HEK293 (cell line): ENCODE measurements around the gene CDH26.

ENCODE experiments used
- CTCF ChIA-PET: fragments of 350-600 bp; formaldehyde crosslinking; extraction: SDS; loops from one replicate; lab custom pipeline; 2021; ENCODE audit warnings: antibody characterized with exemption; lab: Yijun Ruan, JAX
- POLR2A ChIA-PET: fragments of 300-600 bp; formaldehyde crosslinking; extraction: SDS; loops from one replicate; lab custom pipeline; 2020; ENCODE audit warnings: antibody characterized with exemption, inconsistent platforms; lab: Yijun Ruan, JAX
- H3K27ac ChIP-seq: fragments of 200-500 bp; sonication (Bioruptor generic); 2 replicates; pipeline ENCODE4 v1.5.1; 2014; ENCODE audit warnings: low read depth, low read length, control low read depth, inconsistent platforms; ENCODE audit errors: extremely low read depth
- H3K36me3 ChIP-seq, 2 experiments: fragments of 200-500 bp in 1 of 2; sonication (Bioruptor generic) in 1 of 2; 1 replicate in 1 of 2; 2 replicates in 1 of 2; pipeline ENCODE4 v1.5.1; 2014 to 2017; ENCODE audit warnings: inconsistent platforms in 2 of 2, low read length in 2 of 2; ENCODE audit not compliant: control insufficient read depth in 2 of 2, insufficient read depth in 1 of 2
- H3K4me1 ChIP-seq: fragments of 200-500 bp; sonication (Bioruptor generic); 2 replicates; pipeline ENCODE4 v1.5.1; 2014; ENCODE audit warnings: mild to moderate bottlenecking, low read length, inconsistent platforms; ENCODE audit not compliant: control insufficient read depth, insufficient read depth
- H3K4me3 ChIP-seq: 2 replicates; pipeline ENCODE4 v1.5.1; 2011; ENCODE audit warnings: low read depth, mild to moderate bottlenecking, control low read depth, low read length, moderate library complexity
- H3K9me3 ChIP-seq: fragments of 200-500 bp; sonication (Bioruptor generic); 2 replicates; pipeline ENCODE4 v1.5.1; 2014; ENCODE audit warnings: low read depth, low read length, inconsistent platforms; ENCODE audit not compliant: control insufficient read depth, insufficient read depth
- GLI4 ChIP-seq: fragments of 450-650 bp; formaldehyde crosslinking; IDR thresholded peaks from 2 replicates; pipeline ENCODE4 v1.5.1; 2016; ENCODE audit warnings: missing biosample characterization, missing genetic modification characterization
- HOXA7 ChIP-seq: sonication (generic); formaldehyde crosslinking; IDR thresholded peaks from 2 replicates; pipeline ENCODE4 v1.8.1; 2022; ENCODE audit warnings: missing genetic modification reagents, borderline replicate concordance
- MZF1 ChIP-seq: fragments of 450-650 bp; formaldehyde crosslinking; IDR thresholded peaks from 2 replicates; pipeline ENCODE4 v1.5.1; 2017; ENCODE audit warnings: missing biosample characterization, missing genetic modification characterization, borderline replicate concordance
- SALL2 ChIP-seq: fragments of 450-650 bp; formaldehyde crosslinking; IDR thresholded peaks from 2 replicates; pipeline ENCODE4 v1.5.0; 2017; ENCODE audit warnings: missing biosample characterization, mild to moderate bottlenecking, missing genetic modification characterization, borderline replicate concordance
- YY2 ChIP-seq: fragments of 450-650 bp; formaldehyde crosslinking; IDR thresholded peaks from 2 replicates; pipeline ENCODE4 v1.5.1; 2016; ENCODE audit warnings: missing biosample characterization, missing genetic modification characterization
- ZBTB48 ChIP-seq: fragments of 450-650 bp; formaldehyde crosslinking; IDR thresholded peaks from 2 replicates; pipeline ENCODE4 v1.5.1; 2016; ENCODE audit warnings: missing biosample characterization, missing genetic modification characterization
- ZNF121 ChIP-seq: fragments of 450-650 bp; formaldehyde crosslinking; IDR thresholded peaks from 2 replicates; pipeline ENCODE4 v1.5.1; 2016; ENCODE audit warnings: missing biosample characterization, missing genetic modification characterization
- ZNF266 ChIP-seq: fragments of 450-650 bp; formaldehyde crosslinking; IDR thresholded peaks from 2 replicates; pipeline ENCODE4 v1.5.1; 2016; ENCODE audit warnings: missing biosample characterization, missing genetic modification characterization, low read depth
- ZNF501 ChIP-seq: fragments of 450-650 bp; formaldehyde crosslinking; IDR thresholded peaks from 2 replicates; pipeline ENCODE4 v1.5.1; 2016; ENCODE audit warnings: missing biosample characterization, missing genetic modification characterization
- ZNF544 ChIP-seq: fragments of 450-650 bp; formaldehyde crosslinking; IDR thresholded peaks from 2 replicates; pipeline ENCODE4 v1.5.0; 2017; ENCODE audit warnings: missing biosample characterization, missing genetic modification characterization
- ZNF624 ChIP-seq: fragments of 450-650 bp; formaldehyde crosslinking; IDR thresholded peaks from 2 replicates; pipeline ENCODE4 v1.5.1; 2017; ENCODE audit warnings: missing biosample characterization, missing genetic modification characterization
- ZNF837 ChIP-seq: fragments of 450-650 bp; formaldehyde crosslinking; IDR thresholded peaks from 2 replicates; pipeline ENCODE4 v1.5.1; 2016; ENCODE audit warnings: missing biosample characterization, missing genetic modification characterization
- ZXDB ChIP-seq: fragments of 450-650 bp; formaldehyde crosslinking; IDR thresholded peaks from 2 replicates; pipeline ENCODE4 v1.5.1; 2016; ENCODE audit warnings: missing biosample characterization, missing genetic modification characterization
- TF ChIP-seq, protein P1 (sequence below): fragments of 450-650 bp; formaldehyde crosslinking; IDR thresholded peaks from 2 replicates; pipeline ENCODE4 v1.5.1; 2016; ENCODE audit warnings: missing biosample characterization, missing genetic modification characterization
- TF ChIP-seq, protein P2 (sequence below): fragments of 450-650 bp; formaldehyde crosslinking; IDR thresholded peaks from 2 replicates; pipeline ENCODE4 v1.5.1; 2016; ENCODE audit warnings: missing biosample characterization, missing genetic modification characterization
- TF ChIP-seq, protein P3 (sequence below): fragments of 450-650 bp; formaldehyde crosslinking; conservative IDR thresholded peaks from 2 replicates; pipeline ENCODE4 v1.5.1; 2016; ENCODE audit warnings: low read depth, missing biosample characterization, missing genetic modification characterization
- TF ChIP-seq, protein P4 (sequence below): fragments of 450-650 bp; formaldehyde crosslinking; IDR thresholded peaks from 2 replicates; pipeline ENCODE4 v1.5.1; 2016; ENCODE audit warnings: missing biosample characterization, missing genetic modification characterization, low read depth
- TF ChIP-seq, protein P5 (sequence below): fragments of 450-650 bp; formaldehyde crosslinking; IDR thresholded peaks from 2 replicates; pipeline ENCODE4 v1.5.1; 2016; ENCODE audit warnings: missing biosample characterization, missing genetic modification characterization

CDH26 gene

DNA sequence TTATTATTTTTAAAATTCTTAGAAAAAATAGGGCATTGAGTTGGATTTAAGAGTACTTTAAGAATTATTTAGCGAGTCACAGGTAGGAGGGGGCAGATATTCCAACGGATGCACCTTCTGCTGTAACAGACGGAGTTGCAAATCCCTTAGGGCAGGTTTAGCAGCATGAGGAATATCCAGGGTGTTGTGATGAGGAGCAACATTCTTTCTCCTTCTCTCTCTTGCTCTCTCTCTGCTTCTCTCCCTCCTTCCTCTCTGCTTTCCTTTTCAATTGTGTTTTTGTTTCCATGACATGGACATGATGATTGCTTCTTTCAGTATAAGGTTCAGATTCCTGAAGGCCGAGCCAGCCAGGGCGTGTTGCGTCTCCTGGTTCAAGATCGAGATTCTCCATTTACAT is 28.9 kb downstream of the CDH26 start (continued):
- TF ChIP-seq, protein P1, sequence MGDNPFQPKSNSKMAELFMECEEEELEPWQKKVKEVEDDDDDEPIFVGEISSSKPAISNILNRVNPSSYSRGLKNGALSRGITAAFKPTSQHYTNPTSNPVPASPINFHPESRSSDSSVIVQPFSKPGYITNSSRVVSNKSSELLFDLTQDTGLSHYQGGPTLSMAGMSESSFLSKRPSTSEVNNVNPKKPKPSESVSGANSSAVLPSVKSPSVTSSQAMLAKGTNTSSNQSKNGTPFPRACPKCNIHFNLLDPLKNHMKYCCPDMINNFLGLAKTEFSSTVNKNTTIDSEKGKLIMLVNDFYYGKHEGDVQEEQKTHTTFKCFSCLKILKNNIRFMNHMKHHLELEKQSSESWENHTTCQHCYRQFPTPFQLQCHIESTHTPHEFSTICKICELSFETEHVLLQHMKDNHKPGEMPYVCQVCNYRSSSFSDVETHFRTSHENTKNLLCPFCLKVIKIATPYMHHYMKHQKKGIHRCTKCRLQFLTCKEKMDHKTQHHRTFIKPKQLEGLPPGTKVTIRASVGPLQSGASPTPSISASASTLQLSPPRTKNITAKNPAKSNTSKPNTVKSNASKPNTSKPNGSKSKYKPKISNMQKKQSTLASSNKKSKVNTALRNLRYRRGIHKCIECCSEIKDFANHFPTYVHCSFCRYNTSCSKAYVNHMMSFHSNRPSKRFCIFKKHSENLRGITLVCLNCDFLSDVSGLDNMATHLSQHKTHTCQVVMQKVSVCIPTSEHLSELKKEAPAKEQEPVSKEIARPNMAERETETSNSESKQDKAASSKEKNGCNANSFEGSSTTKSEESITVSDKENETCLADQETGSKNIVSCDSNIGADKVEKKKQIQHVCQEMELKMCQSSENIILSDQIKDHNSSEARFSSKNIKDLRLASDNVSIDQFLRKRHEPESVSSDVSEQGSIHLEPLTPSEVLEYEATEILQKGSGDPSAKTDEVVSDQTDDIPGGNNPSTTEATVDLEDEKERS (tag by site-specific recombination) = no peak
- no peak for TF ChIP-seq SALL2
- no peak for TF ChIP-seq YY2 (tag by site-specific recombination)
- no peak for TF ChIP-seq ZBTB48 (tag by site-specific recombination)
- no peak for TF ChIP-seq ZNF624 (tag by site-specific recombination)

DNA sequence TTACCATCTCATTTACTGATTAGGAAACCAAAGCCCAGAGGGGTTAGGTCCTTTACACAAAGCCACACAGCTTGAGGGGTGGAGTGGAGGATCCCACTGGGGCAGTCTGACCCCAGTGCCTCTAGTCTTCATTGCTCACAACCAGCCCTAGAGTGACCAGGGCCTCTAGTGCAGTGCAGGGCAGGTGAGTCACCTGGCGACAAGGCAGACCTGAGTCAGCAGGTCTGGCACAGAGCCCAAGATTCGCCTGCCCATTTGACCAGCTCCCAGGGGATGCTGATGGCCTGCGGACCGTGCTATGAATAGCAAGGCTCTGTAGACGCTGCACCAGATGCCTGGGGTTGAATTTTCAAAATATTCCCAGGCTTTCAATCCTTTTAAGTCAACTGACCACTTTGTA is 29.9 kb downstream of the CDH26 start:
- no peak for TF ChIP-seq MZF1
- TF ChIP-seq ZXDB (tag by site-specific recombination) = no peak
- no peak for TF ChIP-seq GLI4
- TF ChIP-seq, protein P2, sequence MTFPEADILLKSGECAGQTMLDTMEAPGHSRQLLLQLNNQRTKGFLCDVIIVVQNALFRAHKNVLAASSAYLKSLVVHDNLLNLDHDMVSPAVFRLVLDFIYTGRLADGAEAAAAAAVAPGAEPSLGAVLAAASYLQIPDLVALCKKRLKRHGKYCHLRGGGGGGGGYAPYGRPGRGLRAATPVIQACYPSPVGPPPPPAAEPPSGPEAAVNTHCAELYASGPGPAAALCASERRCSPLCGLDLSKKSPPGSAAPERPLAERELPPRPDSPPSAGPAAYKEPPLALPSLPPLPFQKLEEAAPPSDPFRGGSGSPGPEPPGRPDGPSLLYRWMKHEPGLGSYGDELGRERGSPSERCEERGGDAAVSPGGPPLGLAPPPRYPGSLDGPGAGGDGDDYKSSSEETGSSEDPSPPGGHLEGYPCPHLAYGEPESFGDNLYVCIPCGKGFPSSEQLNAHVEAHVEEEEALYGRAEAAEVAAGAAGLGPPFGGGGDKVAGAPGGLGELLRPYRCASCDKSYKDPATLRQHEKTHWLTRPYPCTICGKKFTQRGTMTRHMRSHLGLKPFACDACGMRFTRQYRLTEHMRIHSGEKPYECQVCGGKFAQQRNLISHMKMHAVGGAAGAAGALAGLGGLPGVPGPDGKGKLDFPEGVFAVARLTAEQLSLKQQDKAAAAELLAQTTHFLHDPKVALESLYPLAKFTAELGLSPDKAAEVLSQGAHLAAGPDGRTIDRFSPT (tag by site-specific recombination) = no peak
- TF ChIP-seq ZNF121 (tag by site-specific recombination) = no peak
- TF ChIP-seq, protein P3, sequence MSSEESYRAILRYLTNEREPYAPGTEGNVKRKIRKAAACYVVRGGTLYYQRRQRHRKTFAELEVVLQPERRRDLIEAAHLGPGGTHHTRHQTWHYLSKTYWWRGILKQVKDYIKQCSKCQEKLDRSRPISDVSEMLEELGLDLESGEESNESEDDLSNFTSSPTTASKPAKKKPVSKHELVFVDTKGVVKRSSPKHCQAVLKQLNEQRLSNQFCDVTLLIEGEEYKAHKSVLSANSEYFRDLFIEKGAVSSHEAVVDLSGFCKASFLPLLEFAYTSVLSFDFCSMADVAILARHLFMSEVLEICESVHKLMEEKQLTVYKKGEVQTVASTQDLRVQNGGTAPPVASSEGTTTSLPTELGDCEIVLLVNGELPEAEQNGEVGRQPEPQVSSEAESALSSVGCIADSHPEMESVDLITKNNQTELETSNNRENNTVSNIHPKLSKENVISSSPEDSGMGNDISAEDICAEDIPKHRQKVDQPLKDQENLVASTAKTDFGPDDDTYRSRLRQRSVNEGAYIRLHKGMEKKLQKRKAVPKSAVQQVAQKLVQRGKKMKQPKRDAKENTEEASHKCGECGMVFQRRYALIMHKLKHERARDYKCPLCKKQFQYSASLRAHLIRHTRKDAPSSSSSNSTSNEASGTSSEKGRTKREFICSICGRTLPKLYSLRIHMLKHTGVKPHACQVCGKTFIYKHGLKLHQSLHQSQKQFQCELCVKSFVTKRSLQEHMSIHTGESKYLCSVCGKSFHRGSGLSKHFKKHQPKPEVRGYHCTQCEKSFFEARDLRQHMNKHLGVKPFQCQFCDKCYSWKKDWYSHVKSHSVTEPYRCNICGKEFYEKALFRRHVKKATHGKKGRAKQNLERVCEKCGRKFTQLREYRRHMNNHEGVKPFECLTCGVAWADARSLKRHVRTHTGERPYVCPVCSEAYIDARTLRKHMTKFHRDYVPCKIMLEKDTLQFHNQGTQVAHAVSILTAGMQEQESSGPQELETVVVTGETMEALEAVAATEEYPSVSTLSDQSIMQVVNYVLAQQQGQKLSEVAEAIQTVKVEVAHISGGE (tag by site-specific recombination) = no peak
- TF ChIP-seq, protein P4, sequence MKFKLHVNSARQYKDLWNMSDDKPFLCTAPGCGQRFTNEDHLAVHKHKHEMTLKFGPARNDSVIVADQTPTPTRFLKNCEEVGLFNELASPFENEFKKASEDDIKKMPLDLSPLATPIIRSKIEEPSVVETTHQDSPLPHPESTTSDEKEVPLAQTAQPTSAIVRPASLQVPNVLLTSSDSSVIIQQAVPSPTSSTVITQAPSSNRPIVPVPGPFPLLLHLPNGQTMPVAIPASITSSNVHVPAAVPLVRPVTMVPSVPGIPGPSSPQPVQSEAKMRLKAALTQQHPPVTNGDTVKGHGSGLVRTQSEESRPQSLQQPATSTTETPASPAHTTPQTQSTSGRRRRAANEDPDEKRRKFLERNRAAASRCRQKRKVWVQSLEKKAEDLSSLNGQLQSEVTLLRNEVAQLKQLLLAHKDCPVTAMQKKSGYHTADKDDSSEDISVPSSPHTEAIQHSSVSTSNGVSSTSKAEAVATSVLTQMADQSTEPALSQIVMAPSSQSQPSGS (tag by site-specific recombination) = no peak
- no peak for TF ChIP-seq ZNF501
- no peak for TF ChIP-seq ZNF266 (tag by site-specific recombination)
- TF ChIP-seq HOXA7 (CRISPR knock-in tag) = no peak
- no peak for TF ChIP-seq ZNF544 (tag by site-specific recombination)
- TF ChIP-seq ZNF837 (tag by site-specific recombination) = no peak
- TF ChIP-seq, protein P5, sequence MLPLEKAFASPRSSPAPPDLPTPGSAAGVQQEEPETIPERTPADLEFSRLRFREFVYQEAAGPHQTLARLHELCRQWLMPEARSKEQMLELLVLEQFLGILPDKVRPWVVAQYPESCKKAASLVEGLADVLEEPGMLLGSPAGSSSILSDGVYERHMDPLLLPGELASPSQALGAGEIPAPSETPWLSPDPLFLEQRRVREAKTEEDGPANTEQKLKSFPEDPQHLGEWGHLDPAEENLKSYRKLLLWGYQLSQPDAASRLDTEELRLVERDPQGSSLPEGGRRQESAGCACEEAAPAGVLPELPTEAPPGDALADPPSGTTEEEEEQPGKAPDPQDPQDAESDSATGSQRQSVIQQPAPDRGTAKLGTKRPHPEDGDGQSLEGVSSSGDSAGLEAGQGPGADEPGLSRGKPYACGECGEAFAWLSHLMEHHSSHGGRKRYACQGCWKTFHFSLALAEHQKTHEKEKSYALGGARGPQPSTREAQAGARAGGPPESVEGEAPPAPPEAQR = no peak
- no peak overlapping the region for H3K27ac ChIP-seq
- H3K9me3 ChIP-seq = no peaks in the 10 kb centered on the region
- POLR2A ChIA-PET = no interaction called here
- no peak overlapping the region for H3K4me3 ChIP-seq
- H3K4me1 ChIP-seq = no peaks in the 10 kb centered on the region
- CTCF ChIA-PET = interaction anchor here (0.7 to 0.8 kb wide), 2 partner anchors 21 to 33 kb away, joined by 3 to 6 read pairs; no protein-coding TSS in a partner anchor
- no peaks in the 10 kb centered on the region for H3K36me3 ChIP-seq
